Effector CD8-positive, alpha-beta T cell (primary cell): ENCODE results near the gene PRSS58.

Experiments used
- DNase-seq: peaks from one replicate; lab custom pipeline; 2025; lab: John Stamatoyannopoulos, UW
- total RNA-seq, 4 experiments: gene quantifications; one replicate each; lab custom pipeline; 2026; lab: John Stamatoyannopoulos, UW

Gene PRSS58
- total RNA-seq = 0 reads per million in 4 experiments

GRCh38 chr7:142257958-142258357 lies at the start of gene PRSS58:
TSS of gene PRSS58 (minus strand) at chr7:142258058. CDS start at chr7:142257707, 351 bp downstream.
- DNase-seq = no peak

GRCh38 chr7:142307246-142307900 lies 49.5 kb upstream of the PRSS58 start:
- DNase-seq = no peak

GRCh38 chr7:142303650-142304049 lies 45.8 kb upstream of the PRSS58 start:
- DNase-seq = no peak

- DNase-seq = no peak
These were observed 44.2 kb upstream of the PRSS58 start for GRCh38 chr7:142301923-142302550.

- DNase-seq = no peak
These were observed 43.4 kb upstream of the PRSS58 start for GRCh38 chr7:142301299-142301698.

GRCh38 chr7:142300689-142301088 lies 42.8 kb upstream of the PRSS58 start:
- DNase-seq = no peak

- no peak for DNase-seq
These were observed 41.5 kb upstream of the PRSS58 start for GRCh38 chr7:142299237-142299781.

- DNase-seq = no peak
These were observed 40.8 kb upstream of the PRSS58 start for GRCh38 chr7:142298627-142299026.

GRCh38 chr7:142298009-142298408 lies 40.2 kb upstream of the PRSS58 start:
- DNase-seq = no peak

GRCh38 chr7:142280263-142280662 lies 22.4 kb upstream of the PRSS58 start:
- DNase-seq = no peak

GRCh38 chr7:142279601-142280000 lies 21.7 kb upstream of the PRSS58 start:
- no peak for DNase-seq

GRCh38 chr7:142275028-142275427 lies 17.2 kb upstream of the PRSS58 start:
- DNase-seq = no peak

GRCh38 chr7:142272841-142273240 lies 15.0 kb upstream of the PRSS58 start:
- no peak for DNase-seq

- no peak for DNase-seq
These were observed 5.9 kb upstream of the PRSS58 start for GRCh38 chr7:142263598-142264380.

- DNase-seq = no peak
These were observed 7.2 kb downstream of the PRSS58 start for GRCh38 chr7:142250705-142251104.

- no peak for DNase-seq
These were observed 7.9 kb downstream of the PRSS58 start for GRCh38 chr7:142249918-142250317.

GRCh38 chr7:142248166-142249160 lies 9.4 kb downstream of the PRSS58 start:
- DNase-seq = no peak

GRCh38 chr7:142243823-142244222 lies 14.0 kb downstream of the PRSS58 start:
- DNase-seq = no peak

GRCh38 chr7:142240546-142240945 lies 17.3 kb downstream of the PRSS58 start:
- DNase-seq = no peak

- no peak for DNase-seq
These were observed 26.1 kb downstream of the PRSS58 start for GRCh38 chr7:142231716-142232115.

- no peak for DNase-seq
These were observed 29.2 kb downstream of the PRSS58 start for GRCh38 chr7:142228537-142229104.
